Measurements from ENCODE around the gene SSBP2.

DNA sequence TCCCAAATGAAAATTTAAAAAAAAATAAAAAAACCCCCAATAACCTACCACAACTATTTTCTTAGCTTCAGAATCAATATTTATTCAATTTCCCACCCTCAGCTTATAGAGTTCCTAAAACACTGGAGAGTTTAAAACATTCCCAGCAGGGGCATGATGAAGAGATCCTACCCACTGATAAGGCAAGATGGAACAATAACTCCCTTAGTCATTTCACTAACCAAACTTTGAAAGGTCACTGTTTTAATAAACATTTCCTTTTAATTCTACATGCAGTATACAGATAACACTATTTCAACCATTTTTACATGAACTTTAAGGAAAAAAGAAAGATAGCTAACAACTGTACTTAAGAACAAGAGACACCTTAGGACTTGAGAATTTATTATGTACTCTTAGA, 322.0 kb downstream of the SSBP2 start:
- TF ChIP-seq POLR2AphosphoS5 (IDR thresholded peaks at IDR 0.05; ENCODE audit: low read depth, low read length) (no peak), EZH2 (IDR thresholded peaks at IDR 0.05; ENCODE audit: low read depth, low read length, severe bottlenecking) (no peak), SP1 (IDR thresholded peaks at IDR 0.05; ENCODE audit: low read depth, low read length) (no peak), POLR2A (IDR thresholded peaks at IDR 0.05; ENCODE audit: control extremely low read depth in 1 of 2, low read depth in 2 of 2, low read length in 2 of 2) (no peak), YY1 (IDR thresholded peaks at IDR 0.05; ENCODE audit: low read depth, low read length) (no peak), SRF (IDR thresholded peaks at IDR 0.05; ENCODE audit: low read depth, low read length) (no peak)
- TF ChIP-seq, protein P1, sequence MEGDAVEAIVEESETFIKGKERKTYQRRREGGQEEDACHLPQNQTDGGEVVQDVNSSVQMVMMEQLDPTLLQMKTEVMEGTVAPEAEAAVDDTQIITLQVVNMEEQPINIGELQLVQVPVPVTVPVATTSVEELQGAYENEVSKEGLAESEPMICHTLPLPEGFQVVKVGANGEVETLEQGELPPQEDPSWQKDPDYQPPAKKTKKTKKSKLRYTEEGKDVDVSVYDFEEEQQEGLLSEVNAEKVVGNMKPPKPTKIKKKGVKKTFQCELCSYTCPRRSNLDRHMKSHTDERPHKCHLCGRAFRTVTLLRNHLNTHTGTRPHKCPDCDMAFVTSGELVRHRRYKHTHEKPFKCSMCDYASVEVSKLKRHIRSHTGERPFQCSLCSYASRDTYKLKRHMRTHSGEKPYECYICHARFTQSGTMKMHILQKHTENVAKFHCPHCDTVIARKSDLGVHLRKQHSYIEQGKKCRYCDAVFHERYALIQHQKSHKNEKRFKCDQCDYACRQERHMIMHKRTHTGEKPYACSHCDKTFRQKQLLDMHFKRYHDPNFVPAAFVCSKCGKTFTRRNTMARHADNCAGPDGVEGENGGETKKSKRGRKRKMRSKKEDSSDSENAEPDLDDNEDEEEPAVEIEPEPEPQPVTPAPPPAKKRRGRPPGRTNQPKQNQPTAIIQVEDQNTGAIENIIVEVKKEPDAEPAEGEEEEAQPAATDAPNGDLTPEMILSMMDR (IDR thresholded peaks at IDR 0.05; ENCODE audit: control extremely low read depth in 1 of 3, insufficient read depth in 1 of 3, low read depth in 1 of 3, low read length in 3 of 3), result no peak
- TF ChIP-seq, protein P2, sequence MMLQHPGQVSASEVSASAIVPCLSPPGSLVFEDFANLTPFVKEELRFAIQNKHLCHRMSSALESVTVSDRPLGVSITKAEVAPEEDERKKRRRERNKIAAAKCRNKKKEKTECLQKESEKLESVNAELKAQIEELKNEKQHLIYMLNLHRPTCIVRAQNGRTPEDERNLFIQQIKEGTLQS (IDR thresholded peaks at IDR 0.05; ENCODE audit: insufficient read depth, low read depth, low read length), result no peak
